ENCODE measurements around the gene MYO5B.

- TF ChIP-seq, protein P1, sequence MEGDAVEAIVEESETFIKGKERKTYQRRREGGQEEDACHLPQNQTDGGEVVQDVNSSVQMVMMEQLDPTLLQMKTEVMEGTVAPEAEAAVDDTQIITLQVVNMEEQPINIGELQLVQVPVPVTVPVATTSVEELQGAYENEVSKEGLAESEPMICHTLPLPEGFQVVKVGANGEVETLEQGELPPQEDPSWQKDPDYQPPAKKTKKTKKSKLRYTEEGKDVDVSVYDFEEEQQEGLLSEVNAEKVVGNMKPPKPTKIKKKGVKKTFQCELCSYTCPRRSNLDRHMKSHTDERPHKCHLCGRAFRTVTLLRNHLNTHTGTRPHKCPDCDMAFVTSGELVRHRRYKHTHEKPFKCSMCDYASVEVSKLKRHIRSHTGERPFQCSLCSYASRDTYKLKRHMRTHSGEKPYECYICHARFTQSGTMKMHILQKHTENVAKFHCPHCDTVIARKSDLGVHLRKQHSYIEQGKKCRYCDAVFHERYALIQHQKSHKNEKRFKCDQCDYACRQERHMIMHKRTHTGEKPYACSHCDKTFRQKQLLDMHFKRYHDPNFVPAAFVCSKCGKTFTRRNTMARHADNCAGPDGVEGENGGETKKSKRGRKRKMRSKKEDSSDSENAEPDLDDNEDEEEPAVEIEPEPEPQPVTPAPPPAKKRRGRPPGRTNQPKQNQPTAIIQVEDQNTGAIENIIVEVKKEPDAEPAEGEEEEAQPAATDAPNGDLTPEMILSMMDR (IDR thresholded peaks at IDR 0.05): no peak
- TF ChIP-seq ZFX (IDR thresholded peaks at IDR 0.05; ENCODE audit: borderline replicate concordance): no peak
These were observed 35.3 kb downstream of the MYO5B start for GRCh38 chr18:50159654-50160046.

All from 22Rv1 (cell line).